ENCODE data around the gene CDH1.

DNA sequence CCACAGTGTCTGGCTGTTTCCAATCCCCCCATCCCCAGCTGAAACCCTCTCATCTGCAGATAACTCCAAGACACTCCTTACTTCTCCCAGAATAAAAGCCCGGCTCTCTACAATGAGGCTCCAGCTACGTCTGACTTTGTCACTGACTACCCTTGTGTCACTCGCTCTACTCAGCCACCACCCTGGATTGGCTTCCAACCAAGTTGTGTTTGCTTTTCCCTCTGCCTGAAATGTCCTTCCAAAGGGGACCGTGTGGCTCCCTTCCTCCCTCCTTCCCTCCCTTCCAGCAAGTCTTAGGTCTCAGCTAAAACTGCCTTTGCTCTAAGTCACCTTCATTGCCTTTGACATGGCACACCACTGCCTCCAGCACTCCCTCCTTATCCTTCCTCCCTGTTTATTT lies 42.8 kb downstream of the CDH1 start:
- TF ChIP-seq, protein P1, sequence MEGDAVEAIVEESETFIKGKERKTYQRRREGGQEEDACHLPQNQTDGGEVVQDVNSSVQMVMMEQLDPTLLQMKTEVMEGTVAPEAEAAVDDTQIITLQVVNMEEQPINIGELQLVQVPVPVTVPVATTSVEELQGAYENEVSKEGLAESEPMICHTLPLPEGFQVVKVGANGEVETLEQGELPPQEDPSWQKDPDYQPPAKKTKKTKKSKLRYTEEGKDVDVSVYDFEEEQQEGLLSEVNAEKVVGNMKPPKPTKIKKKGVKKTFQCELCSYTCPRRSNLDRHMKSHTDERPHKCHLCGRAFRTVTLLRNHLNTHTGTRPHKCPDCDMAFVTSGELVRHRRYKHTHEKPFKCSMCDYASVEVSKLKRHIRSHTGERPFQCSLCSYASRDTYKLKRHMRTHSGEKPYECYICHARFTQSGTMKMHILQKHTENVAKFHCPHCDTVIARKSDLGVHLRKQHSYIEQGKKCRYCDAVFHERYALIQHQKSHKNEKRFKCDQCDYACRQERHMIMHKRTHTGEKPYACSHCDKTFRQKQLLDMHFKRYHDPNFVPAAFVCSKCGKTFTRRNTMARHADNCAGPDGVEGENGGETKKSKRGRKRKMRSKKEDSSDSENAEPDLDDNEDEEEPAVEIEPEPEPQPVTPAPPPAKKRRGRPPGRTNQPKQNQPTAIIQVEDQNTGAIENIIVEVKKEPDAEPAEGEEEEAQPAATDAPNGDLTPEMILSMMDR (IDR thresholded peaks at IDR 0.05) = no peak
- no peak for TF ChIP-seq POLR2A (IDR thresholded peaks at IDR 0.05)
